Colonic mucosa (tissue), 4 donors: Measurements from ENCODE around the gene KRTAP19-4. TPM values are rescaled to one million over a fixed set of nuclear protein-coding genes. Genes with fewer than 3 reads are reported as not detected.
"Not testable (repeated sequence)": the region's sequence is repeated elsewhere in the genome, so short reads cannot be mapped to it uniquely, and the experiment has no call there.

Source experiments
- DNase-seq: peaks from one replicate; pipeline ENCODE4 v3.0.0-alpha.2; 2020
- H3K27ac ChIP-seq: fragments of 200-600 bp; one replicate; pipeline ENCODE4 v1.8.0; 2021
- H3K27me3 ChIP-seq: fragments of 200-600 bp; one replicate; pipeline ENCODE4 v1.8.0; 2021
- H3K36me3 ChIP-seq: fragments of 200-600 bp; one replicate; pipeline ENCODE4 v1.8.0; 2021
- H3K4me1 ChIP-seq: fragments of 200-600 bp; one replicate; pipeline ENCODE4 v1.8.0; 2021; ENCODE audit warnings: mild to moderate bottlenecking
- H3K4me3 ChIP-seq: fragments of 200-600 bp; one replicate; pipeline ENCODE4 v1.8.0; 2021
- H3K9ac ChIP-seq, 2 donors: one replicate each; pipeline ENCODE4 v1.7.0; 2013; ENCODE audit warnings: control low read depth in 2 of 2, low read depth in 2 of 2, low read length in 2 of 2
- H3K9me3 ChIP-seq: fragments of 200-600 bp; one replicate; pipeline ENCODE4 v1.8.0; 2021
- CTCF ChIP-seq: fragments of 200-600 bp; IDR thresholded peaks from one replicate; pipeline ENCODE4 v1.8.0; 2022; ENCODE audit warnings: antibody characterized with exemption, mild to moderate bottlenecking
- intact Hi-C: fragments of 100-400 bp; cut with DNase I; formaldehyde crosslinking; loops from one replicate; pipeline ENCODE4 v1.14.1; 2022
- total RNA-seq, 2 donors: library from RNA; stranded (reverse); fragmentation: NEBNext Ultra II Directional in 1 of 2; extraction: Animal tissue kit (Norgen Biotek cat#: 25700) in 1 of 2; gene quantifications; one replicate each; pipeline ENCODE4 v1.2.1, GENCODE V29; 2021
- donor health status: healthy.
- donor health status: DM: no; HTN: no; CAD: no.
- donor health status: DM: no; HTN: no; CAD: no.

The KRTAP19-4 gene, protein sequence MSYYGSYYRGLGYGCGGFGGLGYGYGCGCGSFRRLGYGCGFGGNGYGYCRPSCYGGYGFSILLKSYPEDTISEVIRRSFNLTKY
- total RNA-seq = not detected

DNA sequence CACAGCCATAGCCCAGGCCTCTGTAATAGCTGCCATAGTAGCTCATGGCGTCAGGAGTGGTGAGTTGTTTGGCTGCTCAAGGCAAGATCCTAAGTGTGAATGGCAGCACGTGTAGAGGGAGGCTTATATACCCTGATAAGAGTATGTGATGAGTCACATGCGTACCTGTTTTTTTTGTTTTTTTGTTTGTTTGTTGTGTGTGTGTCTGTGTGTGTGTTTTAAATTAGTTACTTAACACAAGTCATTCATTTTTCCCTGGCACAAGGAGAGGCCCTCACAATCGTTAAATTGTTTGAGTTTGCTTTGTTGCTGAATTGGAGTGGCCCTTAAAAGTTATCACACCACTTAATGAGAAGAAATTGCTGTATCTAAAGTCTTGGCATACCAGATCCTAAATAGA is at the start of gene KRTAP19-4:
KRTAP19-4 (minus strand) TSS at position 101 of the 400 bp plus-strand sequence; CDS start at position 46, 55 bp downstream.
- H3K36me3 ChIP-seq = no peaks in the 10 kb centered on the region
- TF ChIP-seq CTCF = no peak
- intact Hi-C loops = no loop called here
- no peak within 1 kb of the TSS for H3K27ac ChIP-seq
- H3K4me3 ChIP-seq = no peak within 1 kb of the TSS
- no peaks in the 10 kb centered on the region for H3K9me3 ChIP-seq
- DNase-seq = no peak
- no peaks in the 10 kb centered on the region for H3K4me1 ChIP-seq
- H3K9ac ChIP-seq = no peak within 1 kb of the TSS
- H3K27me3 ChIP-seq = no peaks in the 10 kb centered on the region

DNA sequence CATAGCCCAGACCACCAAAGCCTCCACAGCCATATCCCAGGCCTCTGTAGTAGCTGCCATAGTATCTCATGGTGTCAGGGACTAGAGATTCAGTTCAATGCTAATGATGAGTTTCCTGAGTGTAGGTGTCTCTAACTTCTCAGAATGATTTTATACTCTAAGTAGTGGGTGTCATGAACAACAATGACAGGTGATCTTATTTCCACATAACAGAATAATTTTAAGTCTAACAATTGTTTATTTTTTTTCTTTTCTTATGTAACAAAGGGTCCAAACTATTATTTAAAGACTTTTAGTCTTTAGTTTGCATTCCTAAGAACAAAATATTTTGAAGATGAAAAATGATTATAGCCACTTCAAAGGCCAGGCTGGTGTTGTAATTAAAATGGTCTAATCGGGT is 44.8 kb upstream of the KRTAP19-4 start, which contains the start of gene KRTAP19-6:
KRTAP19-6 (minus strand) TSS at position 101 of the 400 bp plus-strand sequence; CDS start at position 70, 31 bp downstream.
- no peak for TF ChIP-seq CTCF
- intact Hi-C loops = no loop called here
- Histone ChIP-seq H3K4me3 (no peak within 1 kb of the TSS), H3K9ac (no peak within 1 kb of the TSS), H3K36me3 (no peaks in the 10 kb centered on the region), H3K27me3 (no peaks in the 10 kb centered on the region), H3K9me3 (no peaks in the 10 kb centered on the region), H3K4me1 (no peaks in the 10 kb centered on the region), H3K27ac (no peak within 1 kb of the TSS)
- DNase-seq = no peak

DNA sequence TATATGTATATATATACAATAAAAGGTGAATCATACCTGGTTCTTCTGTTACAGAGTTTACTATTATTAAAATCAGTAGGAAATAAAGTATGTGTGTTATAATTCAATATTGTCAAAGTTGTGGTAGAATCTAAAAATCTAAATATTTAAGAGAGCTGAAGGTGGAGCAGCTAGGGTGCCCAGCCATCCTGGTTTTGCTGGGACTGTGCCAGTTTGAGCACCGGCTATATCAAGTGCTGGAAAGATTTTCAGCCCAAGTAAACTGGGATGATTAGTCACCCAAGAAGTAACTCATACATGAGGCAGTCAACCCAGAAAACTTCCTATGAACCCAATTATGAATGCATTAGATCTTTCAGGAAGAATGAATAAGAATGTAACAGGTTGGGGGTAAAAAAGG is 21.9 kb upstream of the KRTAP19-4 start:
- H3K4me1 ChIP-seq = no peaks in the 10 kb centered on the region
- H3K36me3 ChIP-seq = no peaks in the 10 kb centered on the region
- H3K4me3 ChIP-seq = no peak overlapping the region
- H3K9ac ChIP-seq = no peak overlapping the region
- DNase-seq = no peak
- TF ChIP-seq CTCF = no peak
- peaks cover 4% of the 10 kb centered on the region for H3K9me3 ChIP-seq
- H3K27ac ChIP-seq = no peak overlapping the region
- H3K27me3 ChIP-seq = no peaks in the 10 kb centered on the region
- intact Hi-C loops = no loop called here

- no peak overlapping the region for H3K9ac ChIP-seq
- no peak overlapping the region for H3K27ac ChIP-seq
- no peaks in the 10 kb centered on the region for H3K27me3 ChIP-seq
- H3K4me3 ChIP-seq = no peak overlapping the region
- intact Hi-C loops = no loop called here
- DNase-seq = no peak
- H3K36me3 ChIP-seq = no peaks in the 10 kb centered on the region
- H3K9me3 ChIP-seq = peaks cover 4% of the 10 kb centered on the region
- TF ChIP-seq CTCF = no peak
- no peaks in the 10 kb centered on the region for H3K4me1 ChIP-seq
Observed at GRCh38 chr21:30515681-30516080, 18.7 kb upstream of the KRTAP19-4 start.

DNA sequence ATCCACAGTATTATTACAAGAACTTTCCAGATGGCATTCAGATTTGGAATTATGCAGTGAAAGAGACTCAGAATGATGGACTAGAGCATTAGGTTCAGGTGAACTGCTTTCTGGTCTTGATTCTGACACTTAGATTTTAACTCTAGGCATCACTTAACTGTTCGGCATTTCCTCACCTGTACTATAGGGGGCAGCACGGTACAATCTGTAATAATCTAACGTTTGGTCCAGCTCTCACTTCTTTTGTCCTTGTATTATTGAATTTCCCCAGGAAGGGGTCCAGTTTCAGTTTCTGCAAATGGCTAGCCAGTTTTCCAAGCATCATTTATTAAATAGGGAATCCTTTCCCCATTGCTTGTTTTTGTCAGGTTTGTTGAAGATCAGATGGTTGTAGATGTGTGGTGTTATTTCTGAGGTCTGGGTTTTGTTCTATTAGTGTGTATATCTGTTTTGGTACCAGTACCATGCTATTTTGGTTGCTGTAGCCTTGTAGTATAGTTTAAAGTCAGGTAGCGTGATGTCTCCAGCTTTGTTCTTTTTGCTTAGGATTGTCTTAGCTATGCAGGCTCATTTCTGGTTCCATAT is 8.7 kb upstream of the KRTAP19-4 start:
- H3K4me3 ChIP-seq, H3K9ac ChIP-seq, H3K9me3 ChIP-seq, H3K36me3 ChIP-seq, H3K27ac ChIP-seq, DNase-seq, H3K4me1 ChIP-seq, intact Hi-C loops, H3K27me3 ChIP-seq: not testable (repeated sequence)

DNA sequence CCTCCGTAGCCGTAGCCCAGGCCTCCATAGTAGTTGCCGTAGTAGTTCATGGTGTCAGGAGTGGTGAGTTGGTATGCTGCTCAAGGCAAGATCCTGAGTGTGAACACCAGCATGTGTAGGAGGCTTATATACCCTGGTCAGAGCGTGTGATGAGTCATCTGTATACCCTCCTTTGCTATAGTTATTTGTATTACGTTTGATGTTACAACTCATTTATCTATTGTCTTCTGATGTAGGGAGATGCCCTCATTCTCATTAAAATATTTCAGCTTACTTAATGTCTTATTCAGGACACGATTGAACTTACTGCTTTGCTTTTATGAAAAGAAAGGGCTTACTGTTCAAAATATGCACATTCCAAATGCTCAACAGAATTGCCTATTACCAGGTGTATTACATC is 5.1 kb upstream of the KRTAP19-4 start, which contains the start of gene KRTAP19-5:
KRTAP19-5 (minus strand) TSS at position 101 of the 400 bp plus-strand sequence; CDS start at position 50, 51 bp downstream.
- Histone ChIP-seq H3K4me1 (no peaks in the 10 kb centered on the region), H3K36me3 (no peaks in the 10 kb centered on the region), H3K9ac (no peak within 1 kb of the TSS), H3K4me3 (no peak within 1 kb of the TSS), H3K27ac (no peak within 1 kb of the TSS), H3K9me3 (no peaks in the 10 kb centered on the region), H3K27me3 (no peaks in the 10 kb centered on the region)
- no peak for DNase-seq
- intact Hi-C loops = no loop called here
- TF ChIP-seq CTCF = no peak
